Neural progenitor cell (in vitro differentiated cells): ENCODE measurements around the gene TUB.

ENCODE experiments used
- CTCF ChIP-seq: fragments of 200-600 bp; sonication (generic); IDR thresholded peaks from 2 replicates; pipeline ENCODE4 v1.5.1; 2017; ENCODE audit warnings: antibody characterized with exemption, mild to moderate bottlenecking
- EZH2phosphoT487 ChIP-seq: fragments of 200-600 bp; sonication (generic); IDR thresholded peaks from 2 replicates; pipeline ENCODE4 v1.6.1; 2017; ENCODE audit warnings: antibody characterized with exemption

GRCh38 chr11:8122173-8122764 lies 41.3 kb downstream of the TUB start:
- no peak for TF ChIP-seq EZH2phosphoT487
- TF ChIP-seq CTCF = no peak
